ENCODE measurements around the gene RPRD1A. TPM values are rescaled to one million over a fixed set of nuclear protein-coding genes. Genes with fewer than 3 reads are reported as not detected.

RPRD1A gene
- total and polyA plus RNA-seq, 9 of the 15 experiments (the other 6 are each of a cell fraction or from before 2014, with no cell fraction given) = 30.2 to 142 (median 66.0) TPM

GRCh38 chr18:36067055-36067957 is at the start of gene RPRD1A (continued):
- TF ChIP-seq, protein P1, sequence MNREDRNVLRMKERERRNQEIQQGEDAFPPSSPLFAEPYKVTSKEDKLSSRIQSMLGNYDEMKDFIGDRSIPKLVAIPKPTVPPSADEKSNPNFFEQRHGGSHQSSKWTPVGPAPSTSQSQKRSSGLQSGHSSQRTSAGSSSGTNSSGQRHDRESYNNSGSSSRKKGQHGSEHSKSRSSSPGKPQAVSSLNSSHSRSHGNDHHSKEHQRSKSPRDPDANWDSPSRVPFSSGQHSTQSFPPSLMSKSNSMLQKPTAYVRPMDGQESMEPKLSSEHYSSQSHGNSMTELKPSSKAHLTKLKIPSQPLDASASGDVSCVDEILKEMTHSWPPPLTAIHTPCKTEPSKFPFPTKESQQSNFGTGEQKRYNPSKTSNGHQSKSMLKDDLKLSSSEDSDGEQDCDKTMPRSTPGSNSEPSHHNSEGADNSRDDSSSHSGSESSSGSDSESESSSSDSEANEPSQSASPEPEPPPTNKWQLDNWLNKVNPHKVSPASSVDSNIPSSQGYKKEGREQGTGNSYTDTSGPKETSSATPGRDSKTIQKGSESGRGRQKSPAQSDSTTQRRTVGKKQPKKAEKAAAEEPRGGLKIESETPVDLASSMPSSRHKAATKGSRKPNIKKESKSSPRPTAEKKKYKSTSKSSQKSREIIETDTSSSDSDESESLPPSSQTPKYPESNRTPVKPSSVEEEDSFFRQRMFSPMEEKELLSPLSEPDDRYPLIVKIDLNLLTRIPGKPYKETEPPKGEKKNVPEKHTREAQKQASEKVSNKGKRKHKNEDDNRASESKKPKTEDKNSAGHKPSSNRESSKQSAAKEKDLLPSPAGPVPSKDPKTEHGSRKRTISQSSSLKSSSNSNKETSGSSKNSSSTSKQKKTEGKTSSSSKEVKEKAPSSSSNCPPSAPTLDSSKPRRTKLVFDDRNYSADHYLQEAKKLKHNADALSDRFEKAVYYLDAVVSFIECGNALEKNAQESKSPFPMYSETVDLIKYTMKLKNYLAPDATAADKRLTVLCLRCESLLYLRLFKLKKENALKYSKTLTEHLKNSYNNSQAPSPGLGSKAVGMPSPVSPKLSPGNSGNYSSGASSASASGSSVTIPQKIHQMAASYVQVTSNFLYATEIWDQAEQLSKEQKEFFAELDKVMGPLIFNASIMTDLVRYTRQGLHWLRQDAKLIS (CRISPR knock-in tag; IDR thresholded peaks at IDR 0.05) = peak; percentile 88
- TF ChIP-seq POLR2AphosphoS2 (IDR thresholded peaks at IDR 0.05; ENCODE audit: low read length) (peak; percentile 69; the same call in 1 of the 2 replicates), PCBP1 (IDR thresholded peaks at IDR 0.05; ENCODE audit: low read depth, low read length, poor library complexity, severe bottlenecking) (peak; percentile 88), FOSL1 (tag; conservative IDR thresholded peaks at IDR 0.05) (peak; percentile 79), GABPA (tag; conservative IDR thresholded peaks at IDR 0.05; ENCODE audit: low read depth) (peak; percentile 92), DPF2 (IDR thresholded peaks at IDR 0.05) (peak; percentile 36; the same call in 1 of the 2 replicates), RBM14 (IDR thresholded peaks at IDR 0.05; ENCODE audit: borderline replicate concordance, insufficient read depth, low read depth, low read length) (0 out of 2 replicates have a peak, but pooled peaks have one; percentile 79), BCOR (IDR thresholded peaks at IDR 0.05) (0 out of 2 replicates have a peak, but pooled peaks have one; percentile 23), PHTF2 (CRISPR knock-in tag; IDR thresholded peaks at IDR 0.05) (no peak), NR2C2 (CRISPR knock-in tag; IDR thresholded peaks at IDR 0.05) (no peak), NR2C2 (tag; IDR thresholded peaks at IDR 0.05) (peak; percentile 43; the same call in 1 of the 2 replicates), KLF6 (CRISPR knock-in tag; IDR thresholded peaks at IDR 0.05; ENCODE audit: borderline replicate concordance) (no peak), YY1 (IDR thresholded peaks at IDR 0.05; ENCODE audit: borderline replicate concordance in 1 of 3, control insufficient read depth in 1 of 3, extremely low read depth in 1 of 3, insufficient read depth in 3 of 3, insufficient read length in 1 of 3, insufficient replicate concordance in 2 of 3, low read depth in 1 of 3, low read length in 2 of 3) (peak; percentile 80 to 97 (median 95)), PRPF4 (IDR thresholded peaks at IDR 0.05; ENCODE audit: insufficient read depth, low read depth, low read length, poor library complexity, severe bottlenecking) (no peak), ZNF224 (CRISPR knock-in tag; IDR thresholded peaks at IDR 0.05) (no peak), SRF (CRISPR knock-in tag; IDR thresholded peaks at IDR 0.05) (peak in 1 of 2 experiments; percentile 56; a peak in 1 of 4 replicates), SNRNP70 (optimal IDR thresholded peaks at IDR 0.05; ENCODE audit: low read depth, low read length) (no peak), ZC3H8 (IDR thresholded peaks at IDR 0.05) (no peak), CBX5 (IDR thresholded peaks at IDR 0.05; ENCODE audit: borderline replicate concordance, low read depth) (no peak), ZNF699 (CRISPR knock-in tag; IDR thresholded peaks at IDR 0.05; ENCODE audit: insufficient replicate concordance) (no peak), HDAC1 (IDR thresholded peaks at IDR 0.05) (peak in 1 of 2 experiments; percentile 95; a peak in 1 of 4 replicates), HMG20B (CRISPR knock-in tag; IDR thresholded peaks at IDR 0.05) (no peak), SIN3B (IDR thresholded peaks at IDR 0.05; ENCODE audit: low read depth) (peak; percentile 9; the same call in 1 of the 2 replicates), BRCA1 (IDR thresholded peaks at IDR 0.05) (no peak), BRCA1 (CRISPR knock-in tag; IDR thresholded peaks at IDR 0.05) (no peak)
